MM.1S (cell line): ENCODE results near the gene SPECC1.

Source experiments
- EZH2 ChIP-seq: fragments of 300-600 bp; sonication (generic); optimal IDR thresholded peaks from 2 replicates; pipeline ENCODE3; 2017; ENCODE audit warnings: low read depth, mild to moderate bottlenecking, antibody characterized with exemption, low read length, mixed read lengths
- EZH2phosphoT487 ChIP-seq: fragments of 300-600 bp; sonication (generic); IDR thresholded peaks from 2 replicates; pipeline ENCODE4 v1.6.1; 2018; ENCODE audit warnings: antibody characterized with exemption, low read length
- TF ChIP-seq, protein P1 (sequence below): fragments of 300-600 bp; sonication (generic); IDR thresholded peaks from 2 replicates; pipeline ENCODE4 v1.5.1; 2016; ENCODE audit warnings: antibody characterized with exemption, low read length, mixed read lengths

DNA sequence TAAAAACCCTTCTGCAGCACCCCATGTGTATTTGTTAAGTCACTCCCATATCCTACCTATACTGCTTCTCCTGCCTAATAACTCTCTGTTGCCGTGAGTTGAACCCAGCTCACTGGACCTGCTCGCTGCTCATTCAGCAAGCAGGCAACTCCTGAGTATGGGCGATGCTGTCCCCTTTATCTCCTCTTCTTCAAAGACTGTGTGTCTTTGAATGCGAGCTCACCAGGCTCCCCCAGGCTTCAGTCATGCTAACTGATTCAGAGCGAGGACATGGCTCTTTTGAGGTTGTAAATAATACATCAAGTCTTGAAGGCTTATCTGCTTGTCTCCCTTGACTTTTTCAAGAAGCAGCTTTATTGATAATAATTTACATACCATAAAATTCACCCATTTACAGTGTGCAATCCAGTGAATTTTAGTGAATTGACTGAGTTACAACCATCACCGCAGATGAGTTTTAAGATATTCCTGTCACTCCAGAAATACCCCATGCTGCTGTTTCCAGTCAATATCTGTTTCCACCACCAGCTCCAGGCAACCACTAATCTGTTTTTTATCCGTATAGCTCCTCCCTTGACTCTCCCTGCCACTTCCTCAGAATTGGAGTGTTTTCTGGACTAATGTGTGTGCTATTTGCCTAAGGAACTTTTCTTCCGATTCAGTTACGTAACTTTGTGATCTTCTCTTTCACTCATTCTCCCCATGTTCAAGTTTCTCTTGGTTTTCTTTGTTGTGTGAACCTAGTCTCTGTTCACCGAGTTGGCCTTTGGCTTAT is 132.2 kb downstream of the SPECC1 start:
- TF ChIP-seq EZH2 = no peak
- TF ChIP-seq, protein P1, sequence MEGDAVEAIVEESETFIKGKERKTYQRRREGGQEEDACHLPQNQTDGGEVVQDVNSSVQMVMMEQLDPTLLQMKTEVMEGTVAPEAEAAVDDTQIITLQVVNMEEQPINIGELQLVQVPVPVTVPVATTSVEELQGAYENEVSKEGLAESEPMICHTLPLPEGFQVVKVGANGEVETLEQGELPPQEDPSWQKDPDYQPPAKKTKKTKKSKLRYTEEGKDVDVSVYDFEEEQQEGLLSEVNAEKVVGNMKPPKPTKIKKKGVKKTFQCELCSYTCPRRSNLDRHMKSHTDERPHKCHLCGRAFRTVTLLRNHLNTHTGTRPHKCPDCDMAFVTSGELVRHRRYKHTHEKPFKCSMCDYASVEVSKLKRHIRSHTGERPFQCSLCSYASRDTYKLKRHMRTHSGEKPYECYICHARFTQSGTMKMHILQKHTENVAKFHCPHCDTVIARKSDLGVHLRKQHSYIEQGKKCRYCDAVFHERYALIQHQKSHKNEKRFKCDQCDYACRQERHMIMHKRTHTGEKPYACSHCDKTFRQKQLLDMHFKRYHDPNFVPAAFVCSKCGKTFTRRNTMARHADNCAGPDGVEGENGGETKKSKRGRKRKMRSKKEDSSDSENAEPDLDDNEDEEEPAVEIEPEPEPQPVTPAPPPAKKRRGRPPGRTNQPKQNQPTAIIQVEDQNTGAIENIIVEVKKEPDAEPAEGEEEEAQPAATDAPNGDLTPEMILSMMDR = no peak
- TF ChIP-seq EZH2phosphoT487 = no peak
